GM19025 (cell line): Measurements from ENCODE around the gene FMR1.
A peak's percentile ranks its signal among the peaks of the same experiment; 100 is the strongest.

Experiments
- ATAC-seq: cut with Tn5 transposase; IDR thresholded peaks from one replicate; pipeline ENCODE4 v1.9.1; 2021; ENCODE audit warnings: mild to moderate bottlenecking, low read depth, moderate library complexity; ENCODE audit not compliant: unreplicated experiment

FMR1 gene

GRCh38 chrX:147911192-147912022, at the start of gene FMR1:
Gene FMR1, plus strand, starts transcription at chrX:147911919. Its CDS starts 261 bp downstream, at chrX:147912180.
- peak; percentile 90 for ATAC-seq

- peak; percentile 98 for ATAC-seq
Measured at GRCh38 chrX:147875866-147876596, 35.7 kb upstream of the FMR1 start.

- no peak for ATAC-seq
Measured at GRCh38 chrX:147876849-147877646, 34.7 kb upstream of the FMR1 start.

- no peak for ATAC-seq
Measured at GRCh38 chrX:147877726-147878125, 34.0 kb upstream of the FMR1 start.

- no peak for ATAC-seq
Measured at GRCh38 chrX:147884958-147885357, 26.8 kb upstream of the FMR1 start.

- ATAC-seq, result no peak
Measured at GRCh38 chrX:147890756-147891155, 21.0 kb upstream of the FMR1 start.

- ATAC-seq, result no peak
Measured at GRCh38 chrX:147891896-147892295, 19.8 kb upstream of the FMR1 start.

- no peak for ATAC-seq
Measured at GRCh38 chrX:147893741-147894140, 18.0 kb upstream of the FMR1 start.

- ATAC-seq, result no peak
Measured at GRCh38 chrX:147894366-147894963, 17.3 kb upstream of the FMR1 start.

- ATAC-seq, result no peak
Measured at GRCh38 chrX:147897117-147897516, 14.6 kb upstream of the FMR1 start.

- no peak for ATAC-seq
Measured at GRCh38 chrX:147898951-147899350, 12.8 kb upstream of the FMR1 start.

- ATAC-seq, result no peak
Measured at GRCh38 chrX:147899379-147900114, 12.2 kb upstream of the FMR1 start.

- ATAC-seq, result no peak
Measured at GRCh38 chrX:147900349-147900748, 11.4 kb upstream of the FMR1 start.

- no peak for ATAC-seq
Measured at GRCh38 chrX:147901461-147902126, 10.1 kb upstream of the FMR1 start.

- ATAC-seq, result no peak
Measured at GRCh38 chrX:147902270-147902669, 9.4 kb upstream of the FMR1 start.

GRCh38 chrX:147908106-147908505, 3.6 kb upstream of the FMR1 start:
- ATAC-seq, result no peak

GRCh38 chrX:147910607-147911006, 1.1 kb upstream of the FMR1 start:
- ATAC-seq, result no peak

- peak; percentile 21 for ATAC-seq
Measured at GRCh38 chrX:147912093-147912801, 528 bp downstream of the FMR1 start.

- ATAC-seq, result no peak
Measured at GRCh38 chrX:147913570-147913969, 1.9 kb downstream of the FMR1 start.
